ENCODE data around the gene GPR137.

DNA sequence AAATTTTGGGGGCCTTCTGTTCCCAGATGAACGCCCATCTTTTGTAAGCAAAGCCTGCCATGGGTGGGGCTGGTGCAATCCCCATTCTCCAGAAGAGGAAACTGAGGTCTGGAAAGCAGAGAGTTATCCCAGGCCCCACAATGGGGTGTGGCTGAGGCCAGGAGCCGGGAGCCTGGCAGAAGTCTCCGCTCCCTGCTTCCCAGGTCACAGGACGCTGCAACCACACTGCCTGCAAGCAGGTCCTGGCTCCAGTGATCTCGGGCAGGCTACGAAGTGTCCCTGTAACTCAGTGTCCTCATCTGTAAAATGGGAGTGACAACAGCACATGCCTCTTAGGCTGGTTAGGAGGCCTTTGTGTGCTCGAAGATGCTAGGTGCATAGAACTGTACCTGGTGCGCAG is 32.6 kb upstream of the GPR137 start:
- TF ChIP-seq, protein P1, sequence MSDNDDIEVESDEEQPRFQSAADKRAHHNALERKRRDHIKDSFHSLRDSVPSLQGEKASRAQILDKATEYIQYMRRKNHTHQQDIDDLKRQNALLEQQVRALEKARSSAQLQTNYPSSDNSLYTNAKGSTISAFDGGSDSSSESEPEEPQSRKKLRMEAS (IDR thresholded peaks at IDR 0.05; ENCODE audit: low read depth, low read length), result no peak
- no peak for TF ChIP-seq POLR2A (IDR thresholded peaks at IDR 0.05; ENCODE audit: extremely low read depth, insufficient read length)
- TF ChIP-seq, protein P2, sequence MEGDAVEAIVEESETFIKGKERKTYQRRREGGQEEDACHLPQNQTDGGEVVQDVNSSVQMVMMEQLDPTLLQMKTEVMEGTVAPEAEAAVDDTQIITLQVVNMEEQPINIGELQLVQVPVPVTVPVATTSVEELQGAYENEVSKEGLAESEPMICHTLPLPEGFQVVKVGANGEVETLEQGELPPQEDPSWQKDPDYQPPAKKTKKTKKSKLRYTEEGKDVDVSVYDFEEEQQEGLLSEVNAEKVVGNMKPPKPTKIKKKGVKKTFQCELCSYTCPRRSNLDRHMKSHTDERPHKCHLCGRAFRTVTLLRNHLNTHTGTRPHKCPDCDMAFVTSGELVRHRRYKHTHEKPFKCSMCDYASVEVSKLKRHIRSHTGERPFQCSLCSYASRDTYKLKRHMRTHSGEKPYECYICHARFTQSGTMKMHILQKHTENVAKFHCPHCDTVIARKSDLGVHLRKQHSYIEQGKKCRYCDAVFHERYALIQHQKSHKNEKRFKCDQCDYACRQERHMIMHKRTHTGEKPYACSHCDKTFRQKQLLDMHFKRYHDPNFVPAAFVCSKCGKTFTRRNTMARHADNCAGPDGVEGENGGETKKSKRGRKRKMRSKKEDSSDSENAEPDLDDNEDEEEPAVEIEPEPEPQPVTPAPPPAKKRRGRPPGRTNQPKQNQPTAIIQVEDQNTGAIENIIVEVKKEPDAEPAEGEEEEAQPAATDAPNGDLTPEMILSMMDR (IDR thresholded peaks at IDR 0.05; ENCODE audit: low read depth, low read length), result no peak

Data from NB4 (cell line).